Aorta (tissue), 5 donors: Measurements from ENCODE around the gene OR2V2. TPM values are rescaled to one million over a fixed set of nuclear protein-coding genes. Genes with fewer than 3 reads are reported as not detected.
"Not testable (repeated sequence)": the region's sequence is repeated elsewhere in the genome, so short reads cannot be mapped to it uniquely, and the experiment has no call there.

Experiments used
- ATAC-seq: fragments of 200-7000 bp; cut with Tn5 transposase; one replicate; pipeline ENCODE4 v1.9.1; 2022; ENCODE audit warnings: moderate library complexity; ENCODE audit not compliant: low FRiP score
- DNase-seq, 2 donors: peaks; one replicate each; pipeline ENCODE4 v3.0.0-alpha.2; 2020
- H3K27ac ChIP-seq, 2 donors: one replicate each; pipeline ENCODE4 v1.5.1; 2013; ENCODE audit warnings: low read length in 2 of 2, mild to moderate bottlenecking in 2 of 2, moderate library complexity in 2 of 2, control low read depth in 1 of 2, inconsistent platforms in 1 of 2, low read depth in 1 of 2
- H3K27me3 ChIP-seq, 2 donors: one replicate each; pipeline ENCODE4 v1.6.1; 2013; ENCODE audit warnings: control low read depth in 1 of 2, low read length in 1 of 2, mild to moderate bottlenecking in 1 of 2, moderate library complexity in 1 of 2; ENCODE audit not compliant: insufficient read depth in 2 of 2, control insufficient read depth in 1 of 2
- H3K36me3 ChIP-seq, 2 donors: one replicate each; pipeline ENCODE4 v1.6.1; 2013; ENCODE audit warnings: control low read depth in 1 of 2, low read length in 1 of 2, mild to moderate bottlenecking in 1 of 2; ENCODE audit not compliant: insufficient read depth in 2 of 2, control insufficient read depth in 1 of 2
- H3K4me1 ChIP-seq, 2 donors: one replicate each; pipeline ENCODE4 v1.6.1; 2013; ENCODE audit warnings: low read length in 2 of 2, control low read depth in 1 of 2, mild to moderate bottlenecking in 1 of 2, moderate library complexity in 1 of 2; ENCODE audit not compliant: insufficient read depth in 2 of 2, control insufficient read depth in 1 of 2
- H3K4me3 ChIP-seq, 2 donors: one replicate each; pipeline ENCODE4 v1.5.1; 2013; ENCODE audit warnings: low read length in 2 of 2, control low read depth in 1 of 2, mild to moderate bottlenecking in 1 of 2
- H3K9me3 ChIP-seq: one replicate; pipeline ENCODE4 v1.6.1; 2013; ENCODE audit warnings: mild to moderate bottlenecking, low read length; ENCODE audit not compliant: control insufficient read depth
- WGBS, 2 donors: extraction: QIAGEN DNeasy Blood & Tissue Kit; methylation state at CpG; one replicate each; pipeline ENCODE4 v1.1.7; 2013; 5-methylcytosine and 5-hydroxymethylcytosine counted together
- intact Hi-C, 2 donors: fragments of 100-400 bp; cut with DNase I; formaldehyde crosslinking; loops; one replicate each; pipeline versions ENCODE4 v1.14.2 to v1.15.0; 2022
- polyA plus RNA-seq, 2 donors: library from polyadenylated mRNA; stranded (reverse); fragments of 200-250 nt; gene quantifications; one replicate each; pipeline ENCODE4 v1.2.3, GENCODE V29; 2013
- total RNA-seq, 2 donors: library from RNA; stranded (reverse); fragmentation: NEBNext Ultra II Directional; extraction: Animal tissue kit (Norgen Biotek cat#: 25700); gene quantifications; one replicate each; pipeline ENCODE4 v1.2.1, GENCODE V29; 2021
- donor health status: healthy with polysubstance abuse.
- donor health status: Bipolar disorder and iron deficiency.
- donor health status: DM: no; HTN: no; CAD: no.
- donor health status: DM: no; HTN: no; CAD: no.
- donor health status: DM: yes; HTN: yes; CAD: no.

Gene OR2V2
- total and polyA plus RNA-seq, 4 donors = not detected

DNA sequence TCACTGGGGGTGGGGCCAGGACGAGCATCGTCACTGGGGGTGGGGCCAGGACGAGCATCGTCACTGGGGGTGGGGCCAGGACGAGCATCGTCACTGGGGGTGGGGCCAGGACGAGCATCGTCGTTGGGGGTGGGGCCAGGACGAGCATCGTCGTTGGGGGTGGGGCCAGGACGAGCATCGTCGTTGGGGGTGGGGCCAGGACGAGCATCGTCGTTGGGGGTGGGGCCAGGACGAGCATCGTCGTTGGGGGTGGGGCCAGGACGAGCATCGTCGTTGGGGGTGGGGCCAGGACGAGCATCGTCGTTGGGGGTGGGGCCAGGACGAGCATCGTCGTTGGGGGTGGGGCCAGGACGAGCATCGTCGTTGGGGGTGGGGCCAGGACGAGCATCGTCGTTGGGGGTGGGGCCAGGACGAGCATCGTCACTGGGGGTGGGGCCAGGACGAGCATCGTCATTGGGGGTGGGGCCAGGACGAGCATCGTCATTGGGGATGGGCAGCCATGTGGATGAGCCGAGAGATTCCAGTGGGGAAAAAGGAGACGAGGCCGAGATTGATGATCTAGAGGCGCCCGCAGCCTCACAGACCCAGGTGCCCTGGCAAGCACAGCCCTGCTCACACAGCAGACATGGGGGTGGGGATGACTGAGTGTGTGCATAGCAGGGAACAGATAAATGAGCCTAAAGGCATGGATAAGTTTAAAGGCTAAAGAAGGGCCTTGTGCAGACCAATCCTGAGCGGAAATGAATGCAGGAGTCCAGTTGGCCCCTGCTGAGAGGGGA is 13.6 kb downstream of the OR2V2 start:
- not testable (repeated sequence) for ATAC-seq

DNA sequence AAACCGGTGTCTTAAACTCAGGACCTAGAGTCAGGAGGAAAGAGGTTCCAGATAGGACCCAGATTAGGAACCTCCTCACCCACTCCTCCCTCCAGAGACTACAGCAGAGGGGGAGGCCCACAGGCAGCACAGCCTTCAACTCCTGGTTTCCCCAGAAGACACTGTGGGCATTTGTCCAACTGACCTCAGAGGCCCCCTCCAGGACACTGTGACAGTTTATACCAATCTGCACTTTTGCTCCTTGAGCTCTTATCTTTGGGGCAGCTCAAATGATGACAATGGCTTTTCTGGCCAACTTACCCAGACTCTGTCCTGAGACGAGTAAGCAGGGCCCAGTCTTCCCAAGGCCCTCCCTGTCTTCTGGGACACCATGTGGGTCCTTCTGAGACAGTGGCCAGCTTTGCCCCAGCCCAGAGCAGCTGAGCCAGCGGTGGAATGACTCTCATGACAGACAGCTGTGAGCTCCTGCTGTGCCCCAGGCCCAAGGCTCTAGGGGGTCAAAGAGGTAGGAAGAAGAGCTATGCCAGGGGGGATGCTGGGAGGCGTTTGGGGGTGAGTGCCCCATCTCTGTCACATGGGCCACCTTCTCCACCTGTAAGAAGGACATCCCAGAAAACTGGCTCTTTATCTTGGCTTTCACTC is 14.3 kb downstream of the OR2V2 start:
- H3K36me3 ChIP-seq = no peaks in the 10 kb centered on the region
- H3K4me3 ChIP-seq = no peak overlapping the region

More for the DNA sequence above, 13.6 kb downstream of the OR2V2 start:
- H3K36me3 ChIP-seq, H3K4me1 ChIP-seq, H3K4me3 ChIP-seq, intact Hi-C loops, H3K27ac ChIP-seq, H3K9me3 ChIP-seq, H3K27me3 ChIP-seq, DNase-seq: not testable (repeated sequence)
- WGBS, 2 donors = 11 to 13% methylated on average over 12 to 33 of the region's 48 CpGs

DNA sequence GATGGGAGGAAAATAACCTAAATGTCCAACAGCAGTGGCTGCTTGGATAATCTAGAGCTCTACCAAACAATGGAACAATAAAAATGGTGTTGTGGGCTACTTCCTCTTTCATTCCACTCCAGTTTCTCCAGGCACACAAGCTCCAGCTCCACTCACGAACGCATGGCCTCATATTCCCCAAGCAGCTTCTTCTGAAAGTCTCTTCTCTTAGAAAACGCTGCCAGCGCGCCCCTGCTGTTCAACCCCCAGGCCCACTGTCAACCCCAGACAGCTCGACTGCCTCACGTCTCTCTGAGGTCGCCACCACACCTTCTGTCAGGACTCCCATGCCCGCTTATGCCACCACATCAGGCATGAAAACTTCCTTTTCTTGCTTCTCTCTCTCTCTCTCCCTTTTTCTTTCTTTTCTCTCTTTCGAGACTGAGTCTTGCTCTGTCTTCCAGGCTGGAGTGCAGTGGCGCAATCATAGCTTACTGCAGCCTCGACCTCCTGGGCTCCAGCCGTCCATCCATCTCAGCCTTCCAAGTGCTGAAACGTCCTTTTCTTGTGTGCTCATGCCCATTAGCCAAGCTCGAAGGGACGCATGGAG is 16.2 kb downstream of the OR2V2 start:
- Histone ChIP-seq H3K4me3 (no peak overlapping the region), H3K36me3 (no peaks in the 10 kb centered on the region), H3K9me3 (no peaks in the 10 kb centered on the region), H3K4me1 (no peaks in the 10 kb centered on the region), H3K27me3 (no peaks in the 10 kb centered on the region), H3K27ac (no peak overlapping the region)
- intact Hi-C loops = no loop called here
- DNase-seq (no peak), ATAC-seq (no peak)
- 49% methylated on average over 14 to 16 of the region's 16 CpGs for WGBS, 2 donors

More for the DNA sequence above, 14.3 kb downstream of the OR2V2 start:
- ATAC-seq (no peak), DNase-seq (no peak)
- Histone ChIP-seq H3K9me3 (no peaks in the 10 kb centered on the region), H3K4me1 (no peaks in the 10 kb centered on the region), H3K27ac (no peak overlapping the region), H3K27me3 (no peaks in the 10 kb centered on the region)
- whole genome bisulfite sequencing, 2 donors = 72 to 82% methylated on average over 4 of the region's 4 CpGs
- intact Hi-C loops = no loop called here

DNA sequence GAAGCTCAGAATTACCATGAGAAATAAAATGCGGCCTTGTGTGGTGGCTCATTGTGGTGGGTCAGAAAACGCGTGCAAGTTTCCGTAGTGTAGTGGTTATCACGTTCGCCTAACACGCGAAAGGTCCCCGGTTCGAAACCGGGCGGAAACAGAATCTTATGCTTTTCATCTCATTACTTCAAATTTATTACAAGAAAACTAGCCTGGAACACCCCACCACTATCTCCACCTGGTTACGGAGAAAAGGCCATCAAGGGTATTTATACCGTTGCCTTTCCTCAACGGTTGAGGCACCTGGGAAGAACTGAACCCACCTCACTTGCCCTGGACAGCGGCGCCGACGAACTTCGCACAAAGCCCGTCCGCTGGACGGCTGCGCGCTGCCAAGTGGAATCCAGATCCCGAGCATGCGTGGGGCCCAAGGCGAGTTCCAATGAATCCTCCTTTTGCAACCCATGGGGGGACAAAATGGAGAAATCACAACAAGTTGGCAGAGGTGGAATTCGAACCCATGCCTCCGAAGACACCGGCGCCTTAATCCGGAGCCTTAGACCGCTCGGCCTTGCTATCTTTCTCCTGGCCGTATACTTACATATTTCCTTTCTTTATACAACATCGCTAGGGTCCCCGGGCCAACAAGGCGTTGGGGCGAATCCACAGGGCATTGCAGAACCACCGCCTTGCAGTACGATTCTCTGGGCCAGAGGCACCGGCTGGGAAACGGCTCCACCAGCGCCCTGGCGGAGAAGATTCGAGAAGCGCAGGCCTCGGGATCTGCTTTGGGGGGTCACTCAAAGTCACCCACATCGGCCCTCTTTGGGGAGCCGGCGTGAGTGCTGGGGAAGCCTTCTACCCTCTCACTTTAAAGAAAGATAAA is 16.9 kb downstream of the OR2V2 start:
- Histone ChIP-seq H3K27me3 (no peaks in the 10 kb centered on the region), H3K27ac (no peak overlapping the region), H3K9me3 (no peaks in the 10 kb centered on the region), H3K36me3 (no peaks in the 10 kb centered on the region), H3K4me3 (no peak overlapping the region), H3K4me1 (no peaks in the 10 kb centered on the region)
- DNase-seq = no peak
- intact Hi-C loops = no loop called here
- ATAC-seq = no peak
- 9 to 12% methylated on average over 44 to 51 of the region's 52 CpGs for WGBS, 2 donors

DNA sequence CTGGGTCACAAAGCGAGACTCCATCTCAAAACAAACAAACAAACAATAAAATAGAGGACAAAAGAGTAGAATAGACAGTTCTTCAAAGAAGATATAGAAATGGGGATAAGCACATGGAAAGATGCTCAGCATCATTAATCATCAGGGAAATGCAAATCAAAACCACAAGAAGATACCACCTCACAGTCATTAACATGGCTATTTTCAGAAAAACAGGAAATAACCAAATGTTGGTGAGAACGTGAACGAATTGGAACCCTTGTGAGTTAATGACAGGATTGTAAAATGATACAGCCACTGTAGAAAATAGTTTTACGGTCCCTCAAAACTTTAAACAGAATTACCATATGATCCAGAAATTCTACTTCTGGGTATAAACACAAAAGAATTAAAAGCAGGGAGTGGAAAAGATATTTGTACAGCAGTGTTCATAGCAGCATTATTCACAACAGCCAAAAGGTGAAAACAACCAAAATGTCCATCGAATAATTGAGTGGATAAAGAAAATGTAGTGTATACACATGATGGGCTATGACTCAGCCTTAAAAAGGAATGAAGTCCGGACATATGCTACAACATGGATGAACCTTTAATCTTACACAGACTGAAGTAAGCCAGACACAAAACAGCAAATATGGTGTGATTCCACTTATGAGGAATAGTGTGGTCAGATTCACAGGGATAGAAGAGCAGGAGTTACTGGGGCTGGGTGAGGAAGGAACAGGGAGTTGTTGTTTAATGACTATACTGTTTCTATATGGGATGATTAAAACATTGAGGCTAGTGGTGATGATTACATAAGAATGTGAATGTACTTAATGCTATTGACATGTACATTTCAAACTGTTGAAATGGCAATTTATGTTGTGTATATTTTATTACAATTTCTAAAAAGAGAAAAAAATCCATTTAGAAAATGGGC is 19.7 kb downstream of the OR2V2 start:
- Histone ChIP-seq H3K27me3 (no peaks in the 10 kb centered on the region), H3K4me3 (no peak overlapping the region), H3K36me3 (no peaks in the 10 kb centered on the region), H3K9me3 (no peaks in the 10 kb centered on the region), H3K4me1 (no peaks in the 10 kb centered on the region), H3K27ac (no peak overlapping the region)
- no peak for ATAC-seq
- intact Hi-C loops = no loop called here
- 70 to 73% methylated on average over 6 of the region's 6 CpGs for WGBS, 2 donors
- no peak for DNase-seq

DNA sequence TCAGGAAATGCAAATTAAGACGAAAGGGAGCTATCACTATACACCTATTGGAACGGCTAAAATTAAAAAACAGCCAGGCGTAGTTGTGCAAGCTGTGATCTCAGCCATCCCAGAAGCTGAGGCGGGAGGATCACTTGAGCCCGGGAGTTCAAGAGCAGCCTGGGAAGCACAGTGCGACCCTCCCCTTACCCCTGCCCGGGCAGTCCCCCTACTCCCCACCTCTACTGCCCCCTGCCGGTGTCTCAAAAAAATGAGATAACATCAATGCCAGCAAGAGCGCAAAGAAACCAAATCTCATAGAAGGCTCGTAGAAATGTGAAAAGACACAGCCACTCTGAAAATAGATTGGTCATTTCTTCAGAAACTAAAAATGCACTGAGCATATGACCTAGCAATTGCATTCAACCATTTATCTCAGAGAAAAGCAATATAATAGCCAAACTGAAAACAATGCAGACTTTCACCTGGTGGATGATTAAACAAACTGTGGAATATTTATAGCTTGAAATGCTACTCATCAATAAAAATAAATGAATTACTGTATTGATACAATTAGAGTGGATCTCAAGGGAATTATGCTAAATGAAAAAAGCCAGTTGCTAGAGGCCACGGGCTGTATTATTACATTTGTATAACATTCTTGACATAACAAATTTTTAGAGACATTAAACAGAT is 20.6 kb downstream of the OR2V2 start:
- ATAC-seq (no peak), DNase-seq (no peak)
- Histone ChIP-seq H3K36me3 (no peaks in the 10 kb centered on the region), H3K4me3 (no peak overlapping the region), H3K27me3 (no peaks in the 10 kb centered on the region), H3K9me3 (no peaks in the 10 kb centered on the region), H3K27ac (no peak overlapping the region), H3K4me1 (no peaks in the 10 kb centered on the region)
- WGBS, 2 donors = 11 to 16% methylated on average over 11 of the region's 11 CpGs
- intact Hi-C loops = no loop called here

DNA sequence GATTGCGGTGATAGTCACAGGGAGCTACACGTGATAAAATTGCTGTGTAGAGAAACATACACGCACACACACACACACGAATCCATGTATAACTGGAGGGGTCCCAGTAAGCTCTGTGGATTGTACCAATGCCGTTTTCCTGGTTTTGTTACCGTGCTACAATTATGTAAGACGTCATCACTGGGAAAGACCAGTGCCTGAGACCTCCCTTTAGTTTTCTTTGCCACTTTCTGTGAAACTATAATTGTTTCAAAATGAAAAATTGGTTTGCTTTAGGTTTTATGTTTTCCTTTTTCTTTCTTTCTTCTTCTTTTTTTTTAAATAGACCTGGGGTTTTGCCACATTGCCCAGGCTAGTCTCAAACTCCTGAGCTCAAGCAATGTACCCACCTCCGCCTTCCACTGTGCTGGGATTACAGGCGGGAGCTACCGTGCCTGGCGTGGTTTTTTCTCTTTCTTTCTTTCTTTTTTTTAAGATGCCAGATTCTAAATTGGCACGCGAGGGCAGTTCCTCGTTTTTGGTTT is 21.3 kb downstream of the OR2V2 start:
- no peaks in the 10 kb centered on the region for H3K4me1 ChIP-seq
- WGBS, 2 donors = 23 to 35% methylated on average over 14 of the region's 14 CpGs
- DNase-seq (no peak), ATAC-seq (no peak)
- H3K27me3 ChIP-seq = no peaks in the 10 kb centered on the region
- H3K9me3 ChIP-seq = no peaks in the 10 kb centered on the region
- no peak overlapping the region for H3K27ac ChIP-seq
- H3K36me3 ChIP-seq = no peaks in the 10 kb centered on the region
- intact Hi-C loops = no loop called here
- H3K4me3 ChIP-seq = no peak overlapping the region
